DMS 273 (cell line): ENCODE results near the gene ARL16.

Experiments used
- DNase-seq: peaks from one replicate; lab custom pipeline; 2025; ENCODE audit not compliant: unreplicated experiment; lab: John Stamatoyannopoulos, UW

Gene ARL16

GRCh38 chr17:81647640-81648012, 36.0 kb downstream of the ARL16 start:
- DNase-seq = no peak

DNA sequence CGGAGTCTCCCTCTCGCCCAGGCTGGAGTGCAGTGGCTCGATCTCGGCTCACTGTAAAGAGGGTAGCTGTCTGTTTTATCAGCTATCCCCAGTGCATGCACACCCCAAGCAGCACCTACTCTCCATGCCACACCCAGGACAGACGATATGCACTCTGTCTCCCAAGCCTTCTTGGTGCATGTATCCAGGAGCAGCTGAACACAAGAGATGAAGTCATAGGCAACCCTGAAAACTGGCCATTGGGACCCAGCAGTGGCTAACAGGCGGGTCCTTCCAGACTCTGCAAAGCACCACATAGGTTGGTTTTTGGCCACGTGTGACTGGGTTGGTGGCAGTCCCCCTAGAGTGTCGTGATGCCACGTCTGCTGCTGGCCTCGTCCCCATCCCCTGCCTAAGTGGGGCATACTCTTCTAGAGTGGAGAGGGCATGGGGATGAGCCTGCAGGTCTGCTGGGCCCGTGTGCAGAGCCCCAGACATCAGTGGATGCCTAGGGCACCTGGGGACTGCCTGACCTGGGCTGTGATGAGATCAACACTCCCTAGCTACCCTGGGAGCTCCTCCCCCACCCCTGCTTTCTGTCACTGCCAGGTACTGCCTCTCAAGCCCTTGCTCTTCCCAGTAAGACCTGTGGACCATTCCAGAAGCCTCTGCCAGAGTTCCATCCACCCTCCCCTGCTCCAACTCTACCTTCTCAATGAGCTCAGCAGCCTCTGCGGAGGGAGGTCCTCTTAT, 36.6 kb downstream of the ARL16 start:
- no peak for DNase-seq

- no peak for DNase-seq
Observed at GRCh38 chr17:81644976-81645952, 38.3 kb downstream of the ARL16 start.

GRCh38 chr17:81644496-81644895, 39.1 kb downstream of the ARL16 start:
- DNase-seq = no peak

GRCh38 chr17:81641825-81642489, 41.6 kb downstream of the ARL16 start:
- DNase-seq = no peak

DNA sequence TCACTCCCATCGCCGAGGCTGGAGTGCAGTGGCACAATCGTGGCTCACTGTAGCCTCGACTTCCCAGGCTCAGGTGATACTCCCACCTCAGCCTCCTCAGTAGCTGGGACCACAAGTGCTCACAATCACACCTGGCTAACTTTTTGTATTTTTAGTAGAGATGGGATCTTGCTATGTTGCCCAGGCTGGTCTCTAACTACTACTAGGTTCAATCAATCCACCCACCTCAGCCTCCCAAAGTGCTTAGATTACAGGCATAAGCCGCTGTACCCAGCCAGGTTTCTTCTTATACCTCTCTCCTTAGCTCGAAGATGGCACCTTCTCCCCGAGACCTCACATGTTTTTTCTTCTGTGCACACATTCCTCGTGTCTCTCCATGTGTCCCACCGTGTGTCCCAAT, 43.6 kb downstream of the ARL16 start:
- DNase-seq = no peak

GRCh38 chr17:81638683-81639082, 44.9 kb downstream of the ARL16 start:
- DNase-seq = no peak

GRCh38 chr17:81636505-81637288, 46.9 kb downstream of the ARL16 start, which contains the start of the genes NPLOC4 and TSPAN10:
Gene NPLOC4, minus strand, starts transcription at chr17:81637112. Its CDS starts 182 bp downstream, at chr17:81636930.
Gene TSPAN10, plus strand, starts transcription at chr17:81637196. Its CDS starts 5,217 bp downstream, at chr17:81642413.
- DNase-seq = peak; percentile 95

DNA sequence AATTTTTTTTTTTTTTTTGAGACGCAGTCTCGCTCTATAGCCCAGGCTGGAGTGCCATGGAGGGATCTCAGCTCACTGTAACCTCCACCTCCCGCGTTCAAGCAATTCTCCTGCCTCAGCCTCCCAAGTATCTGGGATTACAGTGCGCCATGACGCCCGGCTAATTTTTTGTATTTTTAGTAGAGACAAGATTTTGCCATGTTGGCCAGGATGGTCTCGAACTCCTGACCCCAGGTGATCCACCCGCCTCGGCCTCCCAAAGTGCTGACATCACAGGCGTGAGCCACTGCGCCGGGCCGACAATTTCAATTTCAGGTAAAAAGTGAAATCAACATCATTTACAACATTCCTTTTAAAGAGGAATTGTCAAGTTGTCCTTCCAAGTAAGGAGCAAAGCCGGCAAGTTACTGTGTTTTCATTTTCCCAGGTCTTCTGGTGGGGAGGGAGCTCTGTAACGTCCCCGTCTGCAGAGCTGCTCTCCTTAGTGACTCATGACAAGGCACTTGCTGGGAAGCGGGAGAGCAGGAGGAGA, 47.6 kb downstream of the ARL16 start:
- DNase-seq = peak; percentile 75

GRCh38 chr17:81635431-81635830, 48.2 kb downstream of the ARL16 start:
- no peak for DNase-seq

DNA sequence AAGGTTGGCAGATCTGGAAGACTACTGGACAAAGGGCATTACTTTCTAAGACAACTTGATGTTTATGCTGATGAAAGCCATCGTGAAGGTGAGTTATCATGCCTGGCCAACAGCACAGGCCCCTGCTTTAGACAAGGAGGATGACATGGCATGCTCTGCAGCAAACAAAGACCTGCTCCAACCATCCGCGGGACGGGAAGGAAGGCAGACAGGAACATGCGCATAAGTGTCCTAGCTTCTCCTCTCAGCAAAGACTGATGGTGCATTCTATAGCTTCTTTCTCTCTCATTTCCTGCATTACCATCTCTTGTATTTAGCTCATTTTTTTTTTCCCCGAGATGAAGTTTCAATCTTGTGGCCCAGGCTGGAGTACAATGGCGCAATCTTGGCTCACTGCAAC, 52.1 kb downstream of the ARL16 start:
- no peak for DNase-seq
